ENCODE data around the gene AADACL4.

AADACL4 gene

DNA sequence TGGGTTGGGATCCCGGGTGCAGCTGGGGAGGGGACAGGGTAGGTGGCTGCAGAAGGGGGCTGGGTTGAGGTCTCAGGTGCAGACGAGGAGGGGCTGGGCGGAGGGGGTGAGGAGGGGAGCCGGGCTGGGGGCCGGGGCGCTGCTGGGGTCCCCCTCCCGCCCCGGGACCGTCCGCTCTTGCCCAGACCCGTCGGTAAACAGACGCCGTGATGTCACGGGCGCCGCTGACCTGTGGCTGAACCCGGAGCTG lies 48.2 kb upstream of the AADACL4 start:
- Histone ChIP-seq H3K9me2 (replicated peaks; ENCODE audit: control insufficient read depth, low read length) (no peaks in the 10 kb centered on the region), H4K20me1 (ENCODE audit: control insufficient read depth, insufficient read depth, low read depth, low read length) (no peaks in the 10 kb centered on the region), H3K4me3 (ENCODE audit: low read length) (no peak overlapping the region), H3K27ac (ENCODE audit: low read depth, low read length) (no peak overlapping the region), H3K4me1 (ENCODE audit: control insufficient read depth, low read length) (no peaks in the 10 kb centered on the region), H3K4me2 (ENCODE audit: low read length) (no peak overlapping the region), H3K9me3 (ENCODE audit: control insufficient read depth, insufficient read depth, low read length) (no peaks in the 10 kb centered on the region), H3F3A (ENCODE audit: control insufficient read depth, insufficient read depth) (no peaks in the 10 kb centered on the region), H3K27me3 (ENCODE audit: control insufficient read depth, low read length) (peaks cover 10% of the 10 kb centered on the region), H3K36me3 (ENCODE audit: control insufficient read depth, low read length) (no peaks in the 10 kb centered on the region), H3K79me2 (ENCODE audit: control insufficient read depth, low read length) (no peaks in the 10 kb centered on the region)
- TF ChIP-seq EZH2phosphoT487 (IDR thresholded peaks at IDR 0.05; ENCODE audit: borderline replicate concordance, low read length), result no peak
- TF ChIP-seq, protein P1, sequence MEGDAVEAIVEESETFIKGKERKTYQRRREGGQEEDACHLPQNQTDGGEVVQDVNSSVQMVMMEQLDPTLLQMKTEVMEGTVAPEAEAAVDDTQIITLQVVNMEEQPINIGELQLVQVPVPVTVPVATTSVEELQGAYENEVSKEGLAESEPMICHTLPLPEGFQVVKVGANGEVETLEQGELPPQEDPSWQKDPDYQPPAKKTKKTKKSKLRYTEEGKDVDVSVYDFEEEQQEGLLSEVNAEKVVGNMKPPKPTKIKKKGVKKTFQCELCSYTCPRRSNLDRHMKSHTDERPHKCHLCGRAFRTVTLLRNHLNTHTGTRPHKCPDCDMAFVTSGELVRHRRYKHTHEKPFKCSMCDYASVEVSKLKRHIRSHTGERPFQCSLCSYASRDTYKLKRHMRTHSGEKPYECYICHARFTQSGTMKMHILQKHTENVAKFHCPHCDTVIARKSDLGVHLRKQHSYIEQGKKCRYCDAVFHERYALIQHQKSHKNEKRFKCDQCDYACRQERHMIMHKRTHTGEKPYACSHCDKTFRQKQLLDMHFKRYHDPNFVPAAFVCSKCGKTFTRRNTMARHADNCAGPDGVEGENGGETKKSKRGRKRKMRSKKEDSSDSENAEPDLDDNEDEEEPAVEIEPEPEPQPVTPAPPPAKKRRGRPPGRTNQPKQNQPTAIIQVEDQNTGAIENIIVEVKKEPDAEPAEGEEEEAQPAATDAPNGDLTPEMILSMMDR (IDR thresholded peaks at IDR 0.05; ENCODE audit: low read depth, low read length, poor library complexity, severe bottlenecking), result no peak

DNA sequence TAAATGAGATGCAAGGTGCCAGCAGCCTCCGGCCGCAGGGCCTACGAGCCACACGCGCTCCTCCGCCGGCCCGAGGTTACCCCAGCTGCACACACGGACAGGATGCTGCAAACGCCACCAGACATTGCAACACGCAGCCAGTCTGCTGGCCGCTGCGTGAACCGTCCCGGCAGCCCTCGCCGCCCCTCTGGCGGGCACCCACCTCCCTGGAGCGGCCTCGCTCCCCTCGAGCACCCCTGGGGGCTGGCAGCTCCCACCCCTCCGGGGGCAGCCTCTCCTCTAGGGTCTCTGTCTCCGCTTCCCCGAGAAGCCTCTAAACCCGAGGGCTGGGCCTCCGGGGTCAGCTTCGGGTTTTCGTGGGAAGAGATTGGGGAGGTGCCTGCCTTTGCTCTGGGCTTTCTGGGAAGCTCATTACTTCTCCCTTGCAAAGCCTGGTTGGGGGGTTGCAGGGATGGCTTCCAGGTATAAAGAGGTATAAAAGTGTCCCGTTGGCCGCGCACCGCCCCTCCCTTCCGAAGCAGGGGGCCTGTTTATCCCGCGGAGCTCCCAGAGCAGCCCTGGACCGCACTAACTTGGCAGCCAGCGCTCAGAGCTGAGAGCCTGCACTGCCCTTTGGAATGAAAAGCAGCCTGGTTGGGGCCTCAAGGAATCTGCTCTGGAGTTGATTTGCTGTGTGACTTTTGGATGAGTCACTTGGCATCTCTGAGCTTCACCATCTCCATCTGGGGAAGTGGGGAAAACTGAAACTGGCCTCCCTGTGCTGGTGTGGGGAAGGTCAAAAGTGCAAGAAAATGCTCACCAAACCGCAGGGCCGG lies 47.7 kb upstream of the AADACL4 start:
- H3K9me2 ChIP-seq (replicated peaks; ENCODE audit: control insufficient read depth, low read length), result no peaks in the 10 kb centered on the region
- no peaks in the 10 kb centered on the region for H3K36me3 ChIP-seq (ENCODE audit: control insufficient read depth, low read length)
- H3F3A ChIP-seq (ENCODE audit: control insufficient read depth, insufficient read depth), result no peaks in the 10 kb centered on the region
- no peaks in the 10 kb centered on the region for H3K4me1 ChIP-seq (ENCODE audit: control insufficient read depth, low read length)
- H4K20me1 ChIP-seq (ENCODE audit: control insufficient read depth, insufficient read depth, low read depth, low read length), result no peaks in the 10 kb centered on the region
- H3K27ac ChIP-seq (ENCODE audit: low read depth, low read length), result no peak overlapping the region
- no peak for TF ChIP-seq EZH2phosphoT487 (IDR thresholded peaks at IDR 0.05; ENCODE audit: borderline replicate concordance, low read length)
- TF ChIP-seq, protein P1 (IDR thresholded peaks at IDR 0.05; ENCODE audit: low read depth, low read length, poor library complexity, severe bottlenecking), result no peak
- no peaks in the 10 kb centered on the region for H3K79me2 ChIP-seq (ENCODE audit: control insufficient read depth, low read length)
- H3K27me3 ChIP-seq (ENCODE audit: control insufficient read depth, low read length), result peaks cover 10% of the 10 kb centered on the region
- no peaks in the 10 kb centered on the region for H3K9me3 ChIP-seq (ENCODE audit: control insufficient read depth, insufficient read depth, low read length)
- H3K4me2 ChIP-seq (ENCODE audit: low read length), result no peak overlapping the region
- no peak overlapping the region for H3K4me3 ChIP-seq (ENCODE audit: low read length)

GRCh38 chr1:12597792-12598191 lies 46.1 kb upstream of the AADACL4 start:
- Histone ChIP-seq H3K27me3 (ENCODE audit: control insufficient read depth, low read length) (peaks cover 10% of the 10 kb centered on the region), H3F3A (ENCODE audit: control insufficient read depth, insufficient read depth) (no peaks in the 10 kb centered on the region), H3K36me3 (ENCODE audit: control insufficient read depth, low read length) (no peaks in the 10 kb centered on the region), H3K4me3 (ENCODE audit: low read length) (no peak overlapping the region), H3K79me2 (ENCODE audit: control insufficient read depth, low read length) (no peaks in the 10 kb centered on the region), H3K9me3 (ENCODE audit: control insufficient read depth, insufficient read depth, low read length) (no peaks in the 10 kb centered on the region), H3K27ac (ENCODE audit: low read depth, low read length) (no peak overlapping the region), H3K4me1 (ENCODE audit: control insufficient read depth, low read length) (no peaks in the 10 kb centered on the region), H3K4me2 (ENCODE audit: low read length) (no peak overlapping the region), H4K20me1 (ENCODE audit: control insufficient read depth, insufficient read depth, low read depth, low read length) (no peaks in the 10 kb centered on the region), H3K9me2 (replicated peaks; ENCODE audit: control insufficient read depth, low read length) (no peaks in the 10 kb centered on the region)
- TF ChIP-seq EZH2phosphoT487 (IDR thresholded peaks at IDR 0.05; ENCODE audit: borderline replicate concordance, low read length), result no peak
- TF ChIP-seq, protein P1 (IDR thresholded peaks at IDR 0.05; ENCODE audit: low read depth, low read length, poor library complexity, severe bottlenecking), result no peak
